DND-41 (cell line): ENCODE measurements around the gene ADGRF5.
"Not testable (repeated sequence)": the region's sequence is repeated elsewhere in the genome, so short reads cannot be mapped to it uniquely, and the experiment has no call there.

ENCODE experiments used
- ATAC-seq: fragments of 200-7000 bp; cut with Tn5 transposase; 3 replicates; pipeline ENCODE4 v1.9.1; 2021; ENCODE audit warnings: low read depth; ENCODE audit not compliant: insufficient read depth
- DNase-seq: peaks from one replicate; pipeline ENCODE4 v3.0.0-alpha.2; 2020
- H2AFZ ChIP-seq: 2 replicates; pipeline ENCODE4 v1.6.0; 2012; ENCODE audit warnings: low read depth, low read length
- H3K27ac ChIP-seq: 2 replicates; pipeline ENCODE4 v1.5.1; 2012; ENCODE audit warnings: low read length, inconsistent platforms
- H3K27me3 ChIP-seq: fragments of 200-600 bp; sonication (generic); 2 replicates; pipeline ENCODE4 v1.6.0; 2012; ENCODE audit warnings: low read length, mild to moderate bottlenecking, inconsistent platforms; ENCODE audit not compliant: insufficient read depth, poor library complexity
- H3K36me3 ChIP-seq: 2 replicates; pipeline ENCODE4 v1.5.1; 2012; ENCODE audit warnings: low read length, inconsistent platforms; ENCODE audit not compliant: insufficient read depth
- H3K4me1 ChIP-seq: 2 replicates; pipeline ENCODE4 v1.5.1; 2012; ENCODE audit warnings: mild to moderate bottlenecking, low read length; ENCODE audit not compliant: insufficient read depth
- H3K4me2 ChIP-seq: 2 replicates; pipeline ENCODE4 v1.6.0; 2012; ENCODE audit warnings: mild to moderate bottlenecking, moderate library complexity, low read length, inconsistent platforms; ENCODE audit not compliant: insufficient read depth
- H3K4me3 ChIP-seq, 2 experiments: fragments of 200-600 bp in 1 of 2; shearing (Covaris generic) in 1 of 2; 2 replicates each; pipeline ENCODE4 v1.5.1; 2012 to 2016; ENCODE audit warnings: inconsistent platforms in 2 of 2, low read length in 2 of 2, mild to moderate bottlenecking in 2 of 2, low read depth in 1 of 2, moderate library complexity in 1 of 2
- H3K79me2 ChIP-seq: 2 replicates; pipeline ENCODE4 v1.6.0; 2012; ENCODE audit warnings: low read length, inconsistent platforms; ENCODE audit not compliant: insufficient read depth
- H3K9ac ChIP-seq: 2 replicates; pipeline ENCODE4 v1.6.0; 2012; ENCODE audit warnings: low read depth, mild to moderate bottlenecking, inconsistent platforms, low read length, moderate library complexity
- H3K9me3 ChIP-seq: 2 replicates; pipeline ENCODE4 v1.5.1; 2012; ENCODE audit warnings: low read length, moderate library complexity, mild to moderate bottlenecking, inconsistent platforms; ENCODE audit not compliant: insufficient read depth, severe bottlenecking
- H4K20me1 ChIP-seq: 2 replicates; pipeline ENCODE4 v1.6.0; 2012; ENCODE audit warnings: low read length; ENCODE audit not compliant: insufficient read depth
- CTCF ChIP-seq: IDR thresholded peaks from 2 replicates; pipeline ENCODE4 v1.5.1; 2012; ENCODE audit warnings: borderline replicate concordance, low read length, moderate library complexity, mild to moderate bottlenecking; ENCODE audit not compliant: poor library complexity, severe bottlenecking; ENCODE audit errors: extremely low read depth
- EZH2 ChIP-seq: IDR thresholded peaks from 3 replicates; pipeline ENCODE4 v1.6.1; 2012; ENCODE audit warnings: borderline replicate concordance, low read depth, mild to moderate bottlenecking, moderate library complexity, low read length, inconsistent platforms; ENCODE audit not compliant: severe bottlenecking

ADGRF5 gene

GRCh38 chr6:46849361-46849690 is 72.4 kb downstream of the ADGRF5 start:
- no peak overlapping the region for H3K4me3 ChIP-seq
- DNase-seq (no peak), ATAC-seq (no peak)
- H3K79me2 ChIP-seq, result no peaks in the 10 kb centered on the region
- H2AFZ ChIP-seq, result no peak overlapping the region
- H3K9me3 ChIP-seq, result no peaks in the 10 kb centered on the region
- H3K4me1 ChIP-seq, result no peaks in the 10 kb centered on the region
- no peak for TF ChIP-seq CTCF
- no peak for TF ChIP-seq EZH2
- no peak overlapping the region for H3K9ac ChIP-seq
- H3K27ac ChIP-seq, result no peak overlapping the region
- H3K4me2 ChIP-seq, result no peak overlapping the region
- no peaks in the 10 kb centered on the region for H4K20me1 ChIP-seq
- H3K36me3 ChIP-seq, result no peaks in the 10 kb centered on the region
- H3K27me3 ChIP-seq, result no peaks in the 10 kb centered on the region

GRCh38 chr6:46848684-46849360 is 72.9 kb downstream of the ADGRF5 start:
- Histone ChIP-seq H3K4me1 (no peaks in the 10 kb centered on the region), H3K4me2 (no peak overlapping the region; the same call in 1 of the 2 replicates), H3K9me3 (no peaks in the 10 kb centered on the region), H3K36me3 (no peaks in the 10 kb centered on the region), H2AFZ (no peak overlapping the region), H4K20me1 (no peaks in the 10 kb centered on the region), H3K27me3 (no peaks in the 10 kb centered on the region), H3K27ac (no peak overlapping the region), H3K79me2 (no peaks in the 10 kb centered on the region), H3K9ac (no peak overlapping the region), H3K4me3 (no peak overlapping the region)
- peak; percentile 83 for ATAC-seq
- TF ChIP-seq EZH2 (no peak), CTCF (peak; percentile 74)
- DNase-seq, result peak; percentile 48

GRCh38 chr6:46845126-46845525 is 76.6 kb downstream of the ADGRF5 start:
- no peak for TF ChIP-seq CTCF
- TF ChIP-seq EZH2, result no peak
- Histone ChIP-seq H3K36me3 (no peaks in the 10 kb centered on the region), H3K9me3 (peaks cover 5% of the 10 kb centered on the region), H3K4me1 (no peaks in the 10 kb centered on the region), H3K4me3 (no peak overlapping the region), H3K79me2 (no peaks in the 10 kb centered on the region), H2AFZ (no peak overlapping the region), H3K4me2 (no peak overlapping the region), H3K9ac (no peak overlapping the region), H3K27ac (no peak overlapping the region), H3K27me3 (no peaks in the 10 kb centered on the region), H4K20me1 (no peaks in the 10 kb centered on the region)
- ATAC-seq, result no peak
- no peak for DNase-seq

GRCh38 chr6:46842252-46842846 is 79.4 kb downstream of the ADGRF5 start:
- H3K36me3 ChIP-seq, H2AFZ ChIP-seq, H3K27me3 ChIP-seq, H3K4me2 ChIP-seq, ATAC-seq, H3K4me1 ChIP-seq, H4K20me1 ChIP-seq, H3K4me3 ChIP-seq, H3K27ac ChIP-seq, H3K79me2 ChIP-seq, H3K9ac ChIP-seq, DNase-seq, H3K9me3 ChIP-seq: not testable (repeated sequence)
